ENCODE measurements around the gene PTPN2.

Gene PTPN2

DNA sequence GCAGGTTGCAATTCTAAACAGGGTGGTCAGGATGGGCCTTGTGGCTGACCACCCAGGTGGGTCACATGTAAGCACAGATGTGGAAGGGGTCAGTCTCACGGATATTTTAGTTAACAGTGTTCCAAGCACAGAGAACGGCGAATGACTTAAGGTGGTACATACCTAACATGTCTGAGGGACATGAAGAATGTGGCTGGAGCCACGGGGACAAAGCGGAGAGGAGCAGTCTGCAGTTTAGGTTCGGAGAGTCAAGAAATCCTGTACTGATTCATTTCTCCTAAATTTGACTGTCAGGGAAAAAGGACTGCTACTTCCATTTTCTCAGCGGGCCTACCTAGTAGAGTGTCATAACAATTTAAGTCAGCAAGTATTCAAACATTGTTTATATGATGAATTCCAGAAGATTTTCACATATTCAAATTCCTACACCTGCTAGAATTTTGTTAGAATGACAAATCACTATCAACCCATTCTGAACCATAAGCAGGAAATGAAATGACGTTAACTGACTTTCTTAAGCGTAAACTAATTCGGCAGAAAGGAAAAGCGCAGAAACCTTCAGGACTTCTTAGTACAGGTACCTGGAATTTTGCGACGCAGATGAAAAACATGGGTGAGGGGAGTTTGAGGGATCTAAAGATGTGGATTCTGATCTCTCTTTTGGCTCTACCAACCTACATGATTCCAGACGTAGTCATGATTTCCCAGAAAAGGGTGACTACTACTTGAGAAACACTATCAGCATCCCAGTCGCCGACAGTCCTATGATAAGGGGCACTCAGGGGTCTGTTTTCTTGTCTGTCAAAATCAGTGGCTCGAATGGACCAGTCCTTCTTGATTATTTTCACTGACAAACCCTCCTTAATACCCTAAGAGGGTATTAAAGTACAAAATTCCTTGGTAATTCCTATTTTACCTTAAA is 41.3 kb downstream of the PTPN2 start:
- in situ Hi-C loops (cut with HindIII; ENCODE audit: low sequenced_read_pairs), result no loop called here
- no peak for TF ChIP-seq CTCF (IDR thresholded peaks at IDR 0.05; ENCODE audit: low read depth, low read length, missing control alignments)
- H3K4me3 ChIP-seq (ENCODE audit: low read depth, low read length), result no peak overlapping the region
- DNase-seq (ENCODE audit: low read depth), result no peak

DNA sequence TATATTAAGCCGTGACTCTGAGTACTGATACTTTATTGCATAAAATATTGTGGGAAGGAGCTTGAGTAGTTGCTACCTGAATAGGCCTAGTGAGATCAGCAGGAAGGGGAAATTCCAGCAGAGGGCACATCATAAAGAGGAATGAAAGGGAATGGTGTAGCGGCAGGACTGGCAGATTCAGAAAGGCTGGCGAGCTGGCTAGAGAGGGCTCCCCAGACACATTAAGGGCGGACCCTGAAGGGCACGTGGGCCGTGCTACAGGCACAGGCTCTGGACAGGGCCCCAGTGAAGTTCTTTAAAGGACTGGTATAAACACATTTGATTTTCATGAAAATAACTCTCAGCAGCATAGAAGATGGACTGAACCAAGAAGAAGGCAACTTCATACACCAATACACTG is 43.0 kb downstream of the PTPN2 start:
- no peak for TF ChIP-seq CTCF (IDR thresholded peaks at IDR 0.05; ENCODE audit: low read depth, low read length, missing control alignments)
- DNase-seq (ENCODE audit: low read depth), result no peak
- H3K4me3 ChIP-seq (ENCODE audit: low read depth, low read length), result no peak overlapping the region
- in situ Hi-C loops (cut with HindIII; ENCODE audit: low sequenced_read_pairs), result no loop called here

- H3K4me3 ChIP-seq (ENCODE audit: low read depth, low read length), result no peak overlapping the region
- in situ Hi-C loops (cut with HindIII; ENCODE audit: low sequenced_read_pairs), result no loop called here
- no peak for TF ChIP-seq CTCF (IDR thresholded peaks at IDR 0.05; ENCODE audit: low read depth, low read length, missing control alignments)
- no peak for DNase-seq (ENCODE audit: low read depth)
Measured at GRCh38 chr18:12840382-12840781, 43.7 kb downstream of the PTPN2 start.

DNA sequence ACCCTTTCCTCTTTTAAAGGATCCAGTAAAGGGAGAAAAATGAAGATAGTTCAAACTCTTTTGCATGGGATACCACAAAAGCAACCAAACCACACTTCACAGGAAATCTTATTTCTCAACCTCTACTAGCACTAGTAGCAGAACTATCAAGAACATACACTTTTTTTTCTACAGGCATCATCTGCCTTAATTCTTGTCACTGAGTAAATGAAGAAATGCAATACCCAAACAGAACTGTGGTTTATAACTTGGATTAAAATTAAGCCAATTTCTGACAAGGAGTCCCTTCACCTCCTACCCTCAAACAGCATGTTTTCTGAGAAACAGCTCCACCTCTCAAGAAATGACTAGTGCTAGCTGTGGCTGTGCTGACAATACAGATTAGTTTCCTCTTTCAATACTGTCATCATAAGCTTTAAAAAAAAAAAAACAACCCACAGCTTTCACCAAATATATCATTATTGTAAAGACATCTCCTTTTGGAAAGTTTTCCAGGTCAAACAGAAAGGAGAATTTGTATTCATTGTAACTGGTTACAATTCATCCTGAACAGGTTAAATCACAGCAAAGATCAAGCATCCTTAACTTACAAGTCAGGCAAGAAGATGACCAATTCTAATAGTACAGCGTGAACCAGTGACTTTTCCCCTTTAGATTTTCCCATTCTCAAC is 44.4 kb downstream of the PTPN2 start:
- in situ Hi-C loops (cut with HindIII; ENCODE audit: low sequenced_read_pairs), result no loop called here
- no peak for DNase-seq (ENCODE audit: low read depth)
- no peak for TF ChIP-seq CTCF (IDR thresholded peaks at IDR 0.05; ENCODE audit: low read depth, low read length, missing control alignments)
- H3K4me3 ChIP-seq (ENCODE audit: low read depth, low read length), result no peak overlapping the region

DNA sequence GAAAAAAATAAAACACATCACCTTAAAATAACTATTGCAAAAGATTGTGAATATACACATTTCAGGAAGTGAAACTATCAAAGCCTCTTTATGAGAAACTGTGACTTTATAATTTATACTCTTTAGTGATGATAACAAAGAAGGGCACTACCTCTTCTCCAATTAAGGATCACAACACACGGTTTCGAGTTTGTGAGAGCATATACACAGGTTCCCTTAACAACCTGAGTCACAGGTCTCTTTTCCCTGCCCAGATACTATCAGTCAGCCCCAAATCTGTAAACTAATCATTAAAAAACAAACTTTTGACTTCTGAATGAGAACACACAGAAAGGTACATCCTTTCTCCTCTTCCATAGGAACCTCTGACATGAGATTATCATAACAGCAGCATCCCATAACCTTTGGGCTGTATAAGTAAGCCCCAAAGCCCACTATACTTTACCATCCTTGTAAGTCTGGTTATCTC is 44.9 kb downstream of the PTPN2 start:
- no peak for TF ChIP-seq CTCF (IDR thresholded peaks at IDR 0.05; ENCODE audit: low read depth, low read length, missing control alignments)
- H3K4me3 ChIP-seq (ENCODE audit: low read depth, low read length), result no peak overlapping the region
- in situ Hi-C loops (cut with HindIII; ENCODE audit: low sequenced_read_pairs), result no loop called here
- DNase-seq (ENCODE audit: low read depth), result no peak

GRCh38 chr18:12838178-12838634 is 45.8 kb downstream of the PTPN2 start:
- DNase-seq (ENCODE audit: low read depth), result peak; percentile 71
- H3K4me3 ChIP-seq (ENCODE audit: low read depth, low read length), result peak overlapping the region; percentile 3
- TF ChIP-seq CTCF (IDR thresholded peaks at IDR 0.05; ENCODE audit: low read depth, low read length, missing control alignments), result no peak
- in situ Hi-C loops (cut with HindIII; ENCODE audit: low sequenced_read_pairs), result no loop called here
